Globus pallidus (tissue), 1 donor: ENCODE data around the gene APOL1.
A peak's percentile ranks its signal among the peaks of the same experiment; 100 is the strongest.
"Not testable (repeated sequence)": the region's sequence is repeated elsewhere in the genome, so short reads cannot be mapped to it uniquely, and the experiment has no call there.

Experiments used
- DNase-seq: peaks from one replicate; pipeline ENCODE4 v3.0.0-alpha.2; 2015; ENCODE audit warnings: low spot score

APOL1 gene

DNA sequence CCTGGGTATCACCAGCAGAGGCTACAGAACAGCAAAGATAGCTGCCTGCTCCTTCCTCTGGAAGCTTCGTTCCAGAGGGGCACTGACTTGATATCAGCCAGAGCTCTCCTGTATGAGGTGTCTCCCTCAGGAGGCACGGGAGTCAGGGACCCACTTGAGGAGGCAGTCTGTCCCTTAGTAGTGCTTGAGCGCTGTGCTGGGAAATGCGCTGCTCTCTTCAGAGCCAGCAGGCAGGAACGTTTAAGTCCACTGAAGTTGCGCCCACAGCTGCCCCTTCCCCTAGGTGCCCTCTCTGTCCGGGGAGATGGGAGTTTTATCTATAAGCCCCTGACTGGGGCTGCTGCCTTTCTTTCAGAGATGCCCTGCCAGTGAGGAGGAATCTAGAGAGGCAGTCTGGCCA lies 18.3 kb downstream of the APOL1 start:
- not testable (repeated sequence) for DNase-seq

DNA sequence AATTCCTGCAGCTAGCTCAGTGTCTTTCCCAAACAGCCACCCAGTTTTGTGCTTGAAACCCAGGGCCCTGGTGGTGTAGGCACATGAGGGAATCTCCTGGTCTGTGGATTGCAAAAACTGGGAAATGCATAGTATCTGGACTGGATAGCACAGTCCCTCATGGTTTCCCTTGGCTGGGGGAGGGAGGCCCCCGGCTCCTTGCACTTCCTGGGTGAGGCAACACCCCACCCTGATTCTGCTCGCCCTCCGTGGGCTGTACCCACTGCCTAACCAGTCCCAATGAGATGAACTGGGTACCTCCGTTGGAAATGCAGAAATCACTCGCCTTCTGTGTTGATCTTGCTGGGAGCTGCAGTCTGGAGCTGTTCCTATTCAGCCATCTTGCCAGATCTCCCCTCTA lies 19.0 kb downstream of the APOL1 start:
- DNase-seq = not testable (repeated sequence)

DNA sequence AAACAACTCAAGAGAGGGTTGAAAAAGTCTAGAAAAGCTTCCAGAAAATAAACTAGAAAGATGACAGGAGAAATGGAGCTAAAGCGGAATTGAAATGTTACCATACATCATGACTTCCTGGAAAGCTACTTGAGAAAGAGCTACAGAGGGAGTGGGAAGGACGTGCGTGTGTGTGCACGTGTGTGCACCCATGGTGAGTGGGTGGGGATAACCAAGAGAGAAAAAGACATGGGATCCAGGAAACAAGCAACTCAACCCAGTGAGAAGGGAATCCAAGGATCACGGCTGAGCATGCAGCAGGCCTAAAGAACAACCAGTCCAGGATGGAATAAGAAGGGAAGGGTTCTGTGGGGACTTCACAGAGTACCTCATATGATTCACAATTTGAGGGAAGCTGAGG lies 21.6 kb downstream of the APOL1 start:
- no peak for DNase-seq

DNA sequence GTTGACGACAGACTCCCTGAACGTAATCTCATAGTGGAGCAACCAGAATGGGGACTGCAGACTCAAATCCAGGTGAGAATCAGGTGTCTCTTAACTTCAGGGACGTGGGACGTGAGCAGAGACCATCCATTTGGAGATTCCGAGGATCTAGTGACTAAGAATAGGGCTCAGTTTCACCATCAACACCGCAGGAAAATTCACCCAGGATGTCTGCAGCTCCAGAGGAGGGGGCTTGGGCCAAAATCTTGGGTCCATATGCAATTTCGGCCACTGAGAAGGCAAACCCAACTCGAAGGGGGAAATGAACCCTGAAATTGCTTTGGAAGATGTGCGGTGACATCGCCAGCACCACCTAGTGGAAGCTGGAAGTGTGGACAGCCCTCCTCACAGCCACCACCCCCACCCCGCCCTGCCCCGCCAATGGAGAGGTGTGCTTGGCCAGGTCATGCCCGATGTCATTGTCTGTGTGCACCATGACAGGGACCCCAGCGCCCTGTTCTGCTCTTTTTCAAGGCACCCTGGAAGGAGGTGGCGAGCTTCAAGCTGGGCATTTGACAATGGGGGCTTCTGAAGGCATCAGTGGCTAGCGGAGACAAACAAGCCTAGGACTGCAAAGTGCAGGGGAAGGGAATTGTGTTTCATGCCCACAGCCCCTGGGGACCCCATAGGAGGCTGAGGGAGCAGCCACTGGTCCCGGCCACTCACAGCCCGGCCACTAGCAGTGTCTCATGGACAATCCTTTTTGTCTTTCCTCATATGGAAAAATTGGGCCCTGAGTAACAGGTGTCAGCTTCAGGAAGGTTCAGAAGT lies 24.8 kb downstream of the APOL1 start:
- DNase-seq = peak; percentile 52

DNA sequence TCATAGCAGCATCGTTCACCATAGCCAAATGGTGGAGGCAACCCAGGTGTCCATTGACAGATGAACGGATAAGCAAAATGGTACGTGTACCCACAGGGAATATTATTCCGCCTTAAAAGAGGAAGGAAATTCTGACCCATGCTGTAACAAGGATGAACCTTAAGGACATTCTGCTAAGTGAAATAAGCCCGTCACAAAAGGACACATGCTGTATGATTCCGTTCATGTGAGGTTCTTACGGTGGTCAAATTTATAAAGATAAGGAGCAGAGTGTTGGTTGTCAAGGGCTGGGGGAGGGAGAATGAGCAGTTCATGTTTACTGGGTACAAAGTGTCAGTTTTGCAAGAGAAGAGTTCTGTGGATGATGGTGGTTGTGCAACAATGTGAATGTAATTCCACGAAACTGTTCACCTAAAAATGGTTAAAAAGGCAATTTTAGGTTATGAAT lies 26.3 kb downstream of the APOL1 start:
- no peak for DNase-seq

DNA sequence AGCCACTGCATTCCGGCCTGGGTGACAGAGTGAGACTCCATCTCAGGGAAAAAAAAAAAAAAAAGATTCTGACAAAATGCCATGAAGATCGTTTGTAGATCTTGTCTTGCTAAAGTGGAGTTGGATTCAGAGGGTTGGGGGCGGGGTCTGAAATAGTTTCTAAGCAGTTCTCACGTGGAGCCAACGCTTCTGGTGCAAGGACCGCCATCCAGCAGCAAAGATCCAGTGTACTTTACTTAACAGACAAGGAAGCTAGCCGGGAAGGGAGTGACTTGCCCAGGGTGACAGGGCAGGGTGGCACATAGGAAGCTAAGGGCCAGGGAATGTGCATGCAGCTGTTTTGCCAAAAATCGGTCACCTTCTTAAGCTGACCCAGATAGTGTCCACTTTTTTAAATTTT lies 27.4 kb downstream of the APOL1 start:
- no peak for DNase-seq

DNA sequence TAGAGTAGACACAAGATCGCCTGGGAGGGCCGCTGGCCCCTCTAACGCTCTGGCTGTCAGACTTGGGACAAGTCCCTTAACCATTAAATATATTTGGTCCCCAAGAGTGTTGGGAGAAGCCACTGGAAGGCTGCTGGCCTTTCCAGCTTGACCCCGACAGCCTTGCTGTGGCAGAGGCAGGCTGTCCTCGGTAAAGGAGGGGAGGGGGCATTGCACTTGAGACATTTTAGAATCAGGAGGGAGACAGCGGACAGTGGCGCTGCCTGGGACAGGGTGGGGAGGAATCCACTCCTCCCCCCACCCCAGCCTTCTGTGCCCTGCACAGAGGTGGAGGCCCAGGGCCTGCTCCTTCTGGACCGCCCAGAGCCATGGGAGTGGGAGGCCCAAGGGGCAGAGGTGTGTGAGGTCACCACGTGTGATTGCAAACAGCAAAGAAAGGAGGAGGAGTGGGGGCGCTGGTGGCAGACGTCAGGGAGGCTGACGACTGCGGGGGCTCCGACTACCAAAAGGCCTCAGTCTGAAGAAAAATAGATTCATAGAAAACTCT lies 28.9 kb downstream of the APOL1 start:
- no peak for DNase-seq

DNA sequence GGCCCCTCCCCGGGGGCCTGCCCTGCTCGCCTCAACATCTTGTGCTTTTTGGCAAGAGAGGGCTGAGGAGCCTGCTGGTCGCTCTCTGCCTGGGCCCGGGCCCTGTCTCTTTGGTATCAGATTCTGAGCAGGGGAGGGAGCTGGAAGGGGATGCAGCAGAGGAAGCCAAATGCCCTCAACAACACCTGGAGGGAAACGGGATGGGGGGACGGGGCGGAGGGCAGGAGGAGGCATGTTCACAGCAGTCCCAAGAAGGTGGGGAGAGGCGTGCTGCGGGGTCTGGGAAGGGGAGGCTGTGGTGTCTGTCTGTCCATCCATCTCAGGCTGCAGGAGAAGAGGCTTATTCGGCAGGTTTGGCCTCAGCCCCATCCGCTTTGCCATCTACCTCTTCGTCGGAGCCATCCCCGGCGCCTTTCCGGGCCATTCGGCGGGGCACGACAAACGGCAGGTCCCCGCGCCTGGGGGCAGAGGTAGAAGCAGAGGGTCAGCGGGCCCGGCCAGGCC lies 29.4 kb downstream of the APOL1 start:
- no peak for DNase-seq

DNA sequence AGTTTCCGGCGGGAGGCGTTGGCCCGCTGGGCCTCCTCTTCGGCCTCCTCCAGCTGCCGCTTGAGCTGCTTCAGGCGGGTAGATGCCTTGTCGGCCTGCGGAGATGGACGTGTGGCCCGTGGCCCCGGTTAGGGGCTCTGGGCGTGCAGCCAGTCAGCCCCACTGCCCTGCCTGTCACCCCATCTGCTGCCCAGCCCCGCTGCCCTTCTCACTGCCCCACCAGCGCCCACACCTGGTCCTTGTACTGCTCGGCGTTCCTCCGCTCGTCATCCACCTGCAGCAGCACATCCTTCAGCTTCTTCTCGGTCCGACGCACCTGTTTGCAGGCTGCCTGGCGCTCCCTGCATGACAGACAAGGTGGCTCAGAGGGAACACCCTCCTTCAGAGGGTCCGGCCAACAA lies 31.2 kb downstream of the APOL1 start:
- no peak for DNase-seq

DNA sequence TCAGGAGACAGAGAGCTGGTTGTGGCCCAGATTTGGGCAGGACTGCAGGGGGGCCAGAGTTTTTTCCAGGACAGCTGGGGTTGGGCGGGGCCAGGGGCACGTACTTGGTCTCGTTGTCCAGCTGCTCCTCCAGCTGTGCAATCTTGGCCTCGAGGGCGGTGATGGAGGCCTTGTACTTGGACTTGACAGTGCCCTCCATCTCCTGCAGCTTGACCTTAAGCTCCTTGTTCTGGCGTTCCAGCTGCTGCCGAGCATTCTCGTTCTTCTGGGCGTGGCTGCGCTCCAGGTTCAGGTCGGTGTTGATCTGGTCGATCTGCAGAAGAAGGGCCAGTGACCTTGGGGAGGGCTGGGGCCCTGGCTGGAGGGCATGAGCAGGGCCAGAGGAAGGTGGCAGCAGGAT lies 32.1 kb downstream of the APOL1 start:
- DNase-seq = no peak

DNA sequence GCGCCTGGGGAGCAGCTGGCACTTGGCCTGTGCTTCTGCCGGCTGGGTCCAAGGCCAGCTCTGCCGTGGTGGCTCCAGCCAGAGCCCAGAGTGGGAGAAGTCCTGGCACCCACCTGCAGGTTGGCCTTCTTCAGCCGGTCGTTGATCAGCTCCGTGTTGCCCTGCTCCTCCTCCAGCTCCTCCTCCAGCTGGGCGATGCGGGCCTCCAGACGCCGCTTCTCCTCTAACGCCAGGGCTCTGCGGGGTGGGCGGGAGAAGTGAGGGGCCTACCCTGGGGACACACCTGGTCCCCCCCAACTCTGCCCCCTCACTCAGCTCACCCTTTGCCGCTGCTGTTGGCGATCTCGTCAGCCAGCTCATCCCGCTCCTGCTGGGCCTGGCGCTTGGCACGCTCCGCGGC lies 32.6 kb downstream of the APOL1 start:
- no peak for DNase-seq

DNA sequence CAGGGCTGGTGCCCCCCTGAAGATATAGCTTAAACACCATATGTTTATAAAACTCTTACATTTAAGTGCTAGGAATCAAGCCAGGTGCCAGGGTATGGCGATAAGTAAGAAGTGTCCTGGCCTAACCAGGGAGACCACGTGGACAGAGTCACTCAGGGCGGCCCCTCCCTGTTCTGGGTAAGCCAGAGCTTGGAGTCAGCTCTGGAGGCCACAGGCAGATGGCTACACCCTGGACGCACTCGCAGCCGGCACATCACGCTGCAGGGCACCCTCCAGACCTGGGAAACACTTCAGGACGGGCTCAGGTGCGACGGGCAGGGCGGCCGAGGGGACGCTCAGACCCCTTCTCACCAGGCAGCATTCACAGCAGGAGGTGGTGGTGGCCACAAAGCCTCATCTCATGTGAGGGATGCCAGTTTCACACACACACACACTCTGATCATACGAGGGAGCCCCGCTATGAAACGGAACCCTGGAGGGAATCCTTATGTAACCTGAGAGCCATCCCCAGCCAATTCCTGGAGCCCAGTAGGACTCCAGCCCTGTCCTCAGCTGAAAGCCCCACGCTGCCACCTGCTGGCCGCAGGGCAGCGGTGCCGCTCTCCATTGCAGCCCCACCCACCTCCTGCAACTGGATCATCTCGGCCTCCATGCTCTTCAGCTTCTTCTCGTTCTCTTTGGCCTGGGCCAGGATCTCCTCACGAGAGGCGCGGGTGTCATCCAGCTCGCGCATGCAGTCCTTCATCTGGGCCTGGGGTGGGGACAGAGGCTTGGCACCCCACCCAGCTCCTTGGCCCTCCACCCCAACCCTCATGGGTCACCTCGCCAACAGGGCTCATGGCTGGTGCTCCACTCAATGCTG lies 33.4 kb downstream of the APOL1 start:
- peak; percentile 60 for DNase-seq

DNA sequence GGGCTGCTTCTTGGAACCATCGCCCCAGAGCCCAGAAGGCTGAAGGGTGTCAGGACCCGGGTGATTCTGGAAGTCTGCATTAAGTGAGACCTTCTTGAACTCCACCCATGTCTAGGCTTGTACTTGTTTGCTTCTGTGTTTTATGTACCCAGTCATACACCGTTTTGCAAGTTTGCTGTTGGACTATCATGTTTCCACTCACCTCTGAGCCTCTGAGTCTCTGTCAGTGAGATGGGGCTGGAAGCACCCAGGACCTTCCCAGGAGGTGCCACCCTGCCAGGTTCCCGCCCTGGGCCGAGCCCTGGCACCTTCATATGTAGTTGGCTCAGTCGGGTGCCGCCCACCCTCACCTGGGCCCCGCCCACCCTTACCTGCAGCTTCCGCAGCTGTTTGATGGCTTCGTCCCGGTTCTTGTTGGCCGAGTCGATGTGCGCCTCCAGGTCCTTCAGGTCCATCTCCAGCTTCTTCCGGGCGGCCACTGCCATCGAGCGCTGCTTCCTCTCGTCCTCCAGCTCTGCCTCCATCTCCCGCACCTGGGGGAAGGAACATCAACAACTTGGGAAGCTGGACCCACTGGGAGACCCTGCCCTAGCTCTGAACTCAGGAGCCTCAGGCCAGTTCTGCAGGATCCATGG lies 35.1 kb downstream of the APOL1 start:
- DNase-seq = no peak

DNA sequence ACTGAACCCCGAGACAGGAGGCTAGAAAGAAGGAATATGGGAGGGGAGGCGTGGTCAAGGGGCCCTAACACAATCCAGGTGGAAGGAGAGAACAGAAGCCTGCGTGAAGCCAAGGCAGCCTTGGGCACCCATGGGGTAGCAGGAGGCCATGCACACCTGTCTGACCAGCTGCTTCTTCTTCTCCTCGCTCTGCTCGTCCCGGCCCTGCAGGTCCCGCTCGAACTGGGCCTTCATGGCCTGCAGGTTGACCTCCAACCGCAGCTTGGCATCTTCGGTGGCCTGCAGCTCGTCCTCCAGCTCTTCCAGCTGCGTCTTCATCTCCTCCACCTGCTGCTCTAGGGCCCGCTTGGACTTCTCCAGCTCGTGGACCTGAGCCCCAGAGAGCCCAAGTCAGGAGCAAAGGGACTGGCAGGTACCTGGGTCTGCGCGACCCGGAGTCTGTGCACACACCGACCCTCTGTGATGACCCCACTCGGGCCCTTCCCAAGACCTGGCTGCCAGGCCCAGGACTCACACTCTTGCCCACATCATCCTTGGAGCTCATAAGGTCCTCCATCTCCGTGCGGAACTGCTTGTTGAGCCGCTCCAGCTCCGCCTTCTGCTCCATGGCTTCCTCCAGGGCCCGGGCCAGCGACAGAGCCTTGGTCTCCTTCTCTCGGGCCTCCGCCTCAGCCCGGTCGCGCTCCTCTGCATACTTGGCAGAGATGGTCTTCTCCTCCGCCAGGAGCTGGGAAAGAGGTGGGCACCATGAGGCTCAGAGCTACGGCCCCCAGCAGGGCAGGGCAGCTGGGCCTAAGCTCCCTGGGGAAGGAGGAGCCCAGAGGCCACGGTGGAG lies 35.9 kb downstream of the APOL1 start:
- no peak for DNase-seq

DNA sequence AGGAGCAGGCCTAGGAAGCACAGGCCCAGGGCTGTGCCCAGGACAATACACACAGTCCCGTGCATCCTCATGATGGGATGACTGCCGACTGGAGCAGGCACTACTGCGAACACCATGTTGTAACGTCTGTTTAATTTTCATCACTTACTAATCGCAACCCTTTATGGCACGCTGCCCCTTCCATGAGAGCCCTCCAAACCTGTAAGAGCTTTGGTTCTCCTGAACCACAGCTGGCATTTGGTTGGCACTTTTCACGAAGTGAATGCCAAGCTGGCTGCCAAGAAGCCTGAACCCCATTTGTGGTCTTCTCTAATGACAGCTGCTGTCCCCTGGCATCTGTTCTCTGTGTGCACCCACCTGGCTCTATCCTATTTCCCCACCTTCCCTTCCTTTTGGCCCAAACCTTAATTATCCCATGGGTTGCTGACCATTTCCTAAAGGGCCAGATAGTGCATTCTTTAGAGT lies 36.5 kb downstream of the APOL1 start:
- no peak for DNase-seq

DNA sequence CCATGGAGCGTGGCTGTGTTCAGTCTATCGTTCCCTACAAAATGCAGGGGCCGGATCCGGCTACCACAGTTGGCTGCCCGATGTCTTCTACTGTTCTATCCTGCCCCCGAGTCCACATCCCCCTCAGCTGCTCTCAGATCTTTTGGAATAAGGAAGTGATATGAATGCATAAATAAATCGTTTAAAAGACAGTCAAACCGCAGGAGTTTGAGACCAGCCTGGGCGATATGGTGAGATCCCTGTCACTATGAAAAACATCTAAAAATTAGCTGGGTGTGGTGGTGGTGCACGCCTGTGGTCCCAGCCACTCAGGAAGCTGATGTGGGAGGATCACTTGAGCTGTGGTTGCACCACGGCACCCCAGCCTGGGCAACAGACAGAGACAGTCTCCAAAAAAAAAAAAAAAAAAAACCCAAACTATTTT lies 37.0 kb downstream of the APOL1 start:
- not testable (repeated sequence) for DNase-seq

DNA sequence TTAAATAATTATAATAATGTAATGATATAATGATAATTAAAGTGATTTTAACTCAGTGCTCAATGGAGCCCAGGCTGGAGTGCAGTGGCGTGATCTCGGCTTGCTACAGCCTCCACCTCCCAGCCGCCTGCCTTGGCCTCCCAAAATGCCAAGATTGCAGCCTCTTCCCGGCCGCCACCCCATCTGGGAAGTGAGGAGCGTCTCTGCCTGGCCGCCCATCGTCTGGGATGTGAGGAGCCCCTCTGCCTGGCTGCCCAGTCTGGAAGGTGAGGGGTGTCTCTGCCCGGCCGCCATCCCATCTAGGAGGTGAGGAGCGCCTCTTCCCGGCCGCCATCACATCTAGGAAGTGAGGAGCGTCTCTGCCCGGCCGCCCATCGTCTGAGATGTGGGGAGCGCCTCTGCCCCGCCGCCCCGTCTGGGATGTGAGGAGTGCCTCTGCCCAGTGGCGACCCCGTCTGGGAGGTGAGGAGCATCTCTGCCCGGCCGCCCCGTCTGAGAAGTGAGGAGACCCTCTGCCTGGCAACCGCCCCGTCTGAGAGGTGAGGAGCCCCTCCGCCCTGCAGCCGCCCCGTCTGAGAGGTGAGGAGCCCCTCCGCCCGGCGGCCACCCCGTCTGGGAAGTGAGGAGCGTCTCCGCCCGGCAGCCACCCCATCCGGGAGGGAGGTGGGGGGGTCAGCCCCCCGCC lies 37.6 kb downstream of the APOL1 start:
- DNase-seq = not testable (repeated sequence)

DNA sequence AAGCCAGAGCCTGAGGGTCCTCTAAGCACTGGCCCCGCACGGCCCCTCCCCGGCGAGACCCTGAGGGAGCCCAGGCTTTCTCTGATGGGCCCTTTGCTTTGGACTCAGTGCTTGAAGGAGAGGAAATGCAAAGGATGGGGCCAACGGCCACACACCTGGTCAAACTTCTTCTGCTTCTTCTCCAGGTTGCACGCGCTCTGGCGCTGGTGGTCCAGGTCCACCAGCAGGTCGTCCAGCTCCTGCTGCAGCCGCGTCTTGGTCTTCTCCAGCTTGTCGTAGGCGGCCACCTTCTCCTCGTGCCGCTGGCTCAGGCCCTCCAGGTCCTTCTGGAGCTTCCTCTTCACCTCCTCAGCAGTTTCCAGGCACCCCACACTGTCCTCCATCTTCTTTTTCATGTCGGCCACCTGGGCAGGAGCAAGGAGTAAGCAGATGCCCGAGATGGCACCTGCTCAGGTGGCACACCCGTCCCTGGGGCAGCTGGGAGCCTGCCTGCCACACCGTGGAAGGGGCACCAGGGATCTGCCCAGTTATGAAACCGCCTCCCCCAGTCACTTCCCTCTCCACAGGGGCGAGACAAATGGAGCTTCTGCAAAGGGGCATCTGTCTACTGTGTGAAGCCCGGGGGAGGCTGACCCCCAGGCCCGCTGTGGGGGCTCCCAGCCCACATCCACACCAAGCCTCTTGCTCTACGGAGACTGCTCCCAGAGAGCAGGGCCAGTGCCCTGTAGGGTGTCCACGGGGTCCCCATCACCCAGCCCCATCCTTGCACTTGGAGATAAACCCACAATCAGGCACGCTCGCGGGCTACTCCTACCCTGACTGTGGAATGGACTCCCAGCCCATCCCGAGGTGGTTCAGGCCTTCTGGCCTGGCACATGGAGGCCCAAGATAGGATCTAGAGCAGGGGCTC lies 39.2 kb downstream of the APOL1 start:
- DNase-seq = no peak

DNA sequence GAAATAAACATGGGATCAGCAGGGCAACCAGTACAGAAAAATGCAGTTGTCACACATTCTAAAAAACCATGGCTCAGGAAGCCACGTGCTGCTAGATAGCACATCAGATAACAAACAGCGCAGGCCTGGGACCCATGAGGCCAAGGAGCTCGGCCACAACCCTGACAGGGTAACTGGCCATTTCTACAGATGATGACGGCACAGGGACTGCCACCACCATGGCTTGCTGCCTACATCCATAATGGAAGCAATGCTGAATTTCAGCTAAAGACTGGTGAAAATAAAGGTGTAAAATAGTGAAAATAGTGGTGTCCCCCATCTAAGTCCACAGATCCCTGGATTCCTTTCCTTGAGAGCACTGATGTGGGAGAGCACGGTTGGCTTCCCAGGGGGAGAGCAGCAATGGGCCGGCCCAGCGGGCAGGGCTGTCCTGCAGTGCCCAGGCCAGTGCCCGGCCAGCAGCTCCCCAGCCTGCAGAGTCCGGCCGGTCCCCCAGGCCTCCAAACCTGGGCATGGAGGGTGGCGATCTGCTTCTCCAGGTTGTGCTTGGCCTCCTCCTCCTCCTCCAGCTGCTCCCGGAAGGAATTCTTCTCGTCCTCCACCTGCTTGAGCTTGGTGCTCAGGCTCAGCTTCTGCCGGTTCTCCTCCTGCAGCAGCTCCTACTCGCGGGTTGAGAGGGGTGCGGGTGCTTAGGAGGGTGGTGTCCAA lies 40.0 kb downstream of the APOL1 start:
- no peak for DNase-seq
